Fibroblast of skin of right biceps (primary cell): ENCODE data around the gene RALGAPA1.
"Not testable (repeated sequence)": the region's sequence is repeated elsewhere in the genome, so short reads cannot be mapped to it uniquely, and the experiment has no call there.

Experiments used
- DNase-seq: peaks from one replicate; pipeline ENCODE4 v3.0.0-alpha.2; 2013

Gene RALGAPA1

DNA sequence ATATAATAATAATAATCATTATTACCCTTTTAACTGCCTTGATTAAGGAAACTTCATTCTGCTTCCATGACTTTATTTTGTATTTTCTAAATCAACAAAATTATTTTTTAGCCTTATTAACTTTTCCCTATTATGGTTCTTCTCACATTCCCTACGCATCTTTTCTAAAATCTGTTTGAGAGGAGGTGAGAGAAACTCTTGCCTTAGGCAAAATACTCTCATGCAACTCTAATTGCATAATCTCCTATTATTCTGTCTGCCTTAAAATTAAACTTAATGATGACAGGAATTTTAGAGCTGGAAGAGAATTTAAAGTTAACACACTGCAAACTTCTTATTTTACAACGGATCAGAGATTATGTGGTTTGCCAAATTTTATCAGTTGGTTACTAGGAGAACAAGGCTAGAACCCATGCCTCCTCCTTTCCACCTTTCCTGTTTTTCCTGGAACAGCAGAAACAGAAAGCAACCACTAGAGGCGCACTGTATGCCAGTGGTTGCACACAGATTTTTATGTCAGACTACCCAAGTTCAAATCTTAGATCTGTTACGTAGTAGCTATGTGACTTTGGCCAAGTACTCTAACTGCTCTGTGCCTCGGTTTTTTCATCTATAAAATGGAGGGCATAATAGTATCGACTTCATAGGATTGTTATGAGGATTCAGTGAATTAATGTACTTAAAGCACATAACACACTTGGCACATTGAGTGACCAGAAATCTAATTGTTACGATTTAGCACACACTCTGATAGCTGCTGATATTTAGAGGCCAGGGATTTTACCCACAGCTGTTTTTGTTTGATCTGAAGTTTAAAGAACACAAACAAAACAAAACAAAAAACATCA is 12.7 kb upstream of the RALGAPA1 start:
- DNase-seq = peak; percentile 28

DNA sequence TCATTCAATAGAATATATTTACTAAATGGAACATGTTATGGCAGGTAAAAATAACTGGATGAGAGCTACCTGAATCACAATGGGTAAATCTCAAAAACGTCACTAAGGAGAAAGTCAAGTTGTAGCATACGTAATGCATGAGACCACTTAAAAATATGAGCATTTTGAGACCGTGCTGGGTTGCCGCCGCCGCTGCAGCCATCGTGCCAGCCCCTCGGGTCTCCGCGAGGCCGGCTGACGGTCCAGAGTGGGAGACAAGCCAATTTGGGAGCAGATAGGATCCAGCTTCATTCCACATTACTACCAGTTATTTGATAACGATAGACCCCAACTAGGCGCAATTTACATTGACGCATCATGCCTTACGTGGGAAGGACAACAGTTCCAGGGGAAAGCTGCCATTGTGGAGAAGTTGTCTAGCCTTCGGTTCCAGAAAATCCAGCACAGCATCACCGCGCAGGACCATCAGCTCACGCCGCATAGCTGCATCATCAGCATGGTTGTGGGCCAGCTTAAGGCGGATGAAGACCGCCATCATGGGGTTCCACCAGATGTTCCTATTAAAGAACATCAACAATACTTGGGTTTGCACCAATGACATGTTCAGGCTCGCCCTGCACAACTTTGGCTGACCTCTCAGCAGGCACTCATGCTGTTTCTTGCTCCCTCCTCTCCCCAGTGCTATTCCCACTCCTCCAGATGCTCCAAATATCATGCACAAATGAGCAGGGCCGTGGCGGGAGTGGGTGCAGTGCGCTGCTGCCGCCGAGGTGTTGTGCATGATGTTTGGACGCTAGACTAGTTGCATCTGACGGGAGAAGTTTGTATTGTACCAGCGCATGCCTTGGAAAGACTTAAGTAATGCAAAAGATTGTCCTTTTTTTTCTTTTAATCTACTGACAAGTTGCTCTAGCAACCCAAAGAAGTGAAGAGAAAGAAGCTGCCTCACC is 10.8 kb upstream of the RALGAPA1 start:
- no peak for DNase-seq

- DNase-seq = peak; percentile 33
Measured at GRCh38 chr14:35818346-35819115, 9.4 kb upstream of the RALGAPA1 start.

DNA sequence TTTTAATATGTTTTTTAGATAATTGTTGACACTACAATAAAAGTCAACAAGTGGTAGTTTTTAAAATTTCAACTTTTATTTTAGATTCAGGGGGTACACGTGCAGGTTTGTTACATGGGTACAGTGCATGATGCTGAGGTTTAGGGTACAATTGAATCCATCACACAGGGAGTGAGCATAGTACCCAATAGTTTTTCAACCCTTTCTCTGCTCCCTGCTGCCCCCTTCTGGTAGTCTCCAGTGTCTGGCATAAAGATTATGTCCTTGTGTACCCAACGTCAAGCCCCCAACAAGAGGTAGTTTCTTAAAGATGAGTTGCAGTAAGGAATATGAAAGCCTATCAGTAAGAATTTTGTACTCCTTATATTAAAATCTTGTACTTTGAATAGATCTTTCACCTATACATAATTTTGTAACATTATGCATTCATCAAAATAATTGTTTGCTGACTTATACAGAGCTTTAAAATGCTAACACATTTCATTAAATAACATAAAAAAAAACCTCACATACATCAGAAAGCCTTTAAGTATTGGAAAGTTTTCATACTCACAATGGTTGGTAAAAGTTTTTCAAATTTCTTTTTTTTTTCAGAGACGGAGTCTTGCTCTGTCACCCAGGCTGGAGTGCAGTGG is 5.4 kb upstream of the RALGAPA1 start:
- DNase-seq = peak; percentile 43

- no peak for DNase-seq
Measured at GRCh38 chr14:35810963-35811362, 1.9 kb upstream of the RALGAPA1 start.

GRCh38 chr14:35809597-35809996 is 502 bp upstream of the RALGAPA1 start:
- no peak for DNase-seq

- no peak for DNase-seq
Measured at GRCh38 chr14:35808076-35808637, 938 bp downstream of the RALGAPA1 start.

DNA sequence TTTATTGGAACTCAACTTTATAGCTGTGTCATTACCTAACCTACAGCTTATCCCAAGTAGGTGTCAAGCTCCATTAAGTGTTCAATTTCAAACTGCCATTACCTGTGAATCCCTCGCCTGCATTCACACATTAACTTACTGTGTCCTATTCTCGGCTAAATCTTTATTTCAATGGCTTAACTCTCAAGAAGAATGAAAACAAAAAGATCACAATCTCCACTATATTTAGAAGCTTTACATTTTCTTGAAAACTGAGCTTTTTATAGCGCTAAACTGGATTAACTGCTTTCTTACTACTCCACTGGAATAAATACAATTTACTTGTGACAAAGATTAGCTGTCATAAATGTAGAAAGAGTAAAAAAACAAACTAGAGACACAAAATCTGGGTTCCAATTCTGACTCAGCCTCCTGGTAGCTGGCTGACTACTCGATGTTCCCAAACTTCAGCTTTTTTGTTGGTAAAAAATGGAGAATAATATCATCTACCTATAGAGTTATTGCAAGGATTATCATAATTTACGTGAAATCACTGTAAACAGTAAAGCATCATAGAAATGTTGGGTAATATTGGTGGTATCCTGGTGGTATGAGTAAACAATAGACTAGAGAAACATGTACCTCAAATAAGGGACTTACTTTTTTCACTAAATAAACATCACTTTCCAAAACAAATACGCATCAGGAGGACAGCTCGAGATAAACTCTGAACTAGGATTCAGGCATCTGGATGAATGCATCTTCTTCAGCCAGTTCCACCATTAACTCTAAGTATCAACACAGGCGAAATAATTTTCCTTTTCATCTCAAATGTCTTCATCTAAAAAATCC is 1.7 kb downstream of the RALGAPA1 start:
- no peak for DNase-seq

DNA sequence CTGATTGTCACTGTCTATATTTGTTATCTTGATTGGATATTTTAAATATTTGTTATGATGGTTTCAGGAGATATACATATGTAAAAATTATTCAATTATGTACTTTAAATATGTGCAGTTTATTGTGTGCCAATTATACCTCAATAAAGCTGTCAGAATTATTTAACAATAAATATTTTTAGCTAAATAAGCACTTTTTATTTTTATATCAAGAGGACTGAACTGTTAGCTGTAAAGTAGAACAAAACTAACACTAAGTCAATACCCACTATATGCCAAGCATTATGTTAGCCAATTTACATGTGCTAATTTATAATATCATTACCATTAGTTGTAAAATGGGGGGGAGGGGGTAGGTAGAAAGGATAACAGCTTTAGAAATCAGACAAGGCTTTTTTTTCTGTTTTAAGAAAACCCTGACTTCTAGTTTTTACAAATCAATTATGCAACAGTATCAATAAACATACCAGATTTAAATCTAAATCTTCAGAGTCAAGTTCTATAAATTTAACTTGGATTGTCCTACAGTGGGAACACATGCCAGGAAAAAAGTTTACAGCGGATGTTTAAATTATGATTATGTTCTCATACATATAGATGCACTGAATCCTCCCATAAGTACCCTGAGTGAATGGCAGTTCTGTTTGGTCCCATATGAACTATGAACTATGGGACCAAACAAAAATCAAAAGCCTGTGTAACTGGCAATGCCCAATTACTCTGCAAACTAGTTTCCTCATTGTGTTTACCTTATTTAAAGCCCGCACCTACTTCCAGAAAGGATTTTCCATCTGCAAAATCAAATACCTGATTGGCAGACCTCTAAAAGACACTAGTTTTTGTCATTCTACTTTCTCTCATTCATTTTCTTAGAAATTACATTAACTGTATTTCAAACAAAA is 2.8 kb downstream of the RALGAPA1 start:
- DNase-seq = no peak

DNA sequence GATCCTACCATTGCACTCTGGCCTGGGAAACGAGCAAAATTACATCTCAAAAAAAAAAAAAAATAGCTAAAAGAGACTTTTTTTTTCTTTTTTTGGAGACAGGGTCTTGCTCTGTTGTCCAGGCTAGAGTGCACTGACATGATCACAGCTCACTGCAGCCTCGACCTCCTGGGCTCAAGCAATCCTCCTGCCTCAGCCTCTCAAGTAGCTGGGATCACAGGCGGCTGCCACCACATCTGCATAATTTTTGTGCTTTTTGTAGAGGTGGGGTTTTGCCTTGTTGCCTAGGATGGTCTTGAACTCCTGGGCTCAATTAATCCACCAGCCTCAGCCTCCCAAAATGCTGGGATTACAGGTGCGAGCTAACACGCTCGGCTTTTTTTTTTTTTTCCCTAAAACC is 11.3 kb downstream of the RALGAPA1 start:
- DNase-seq = no peak

- peak; percentile 45 for DNase-seq
Measured at GRCh38 chr14:35789651-35790050, 19.4 kb downstream of the RALGAPA1 start.

- no peak for DNase-seq
Measured at GRCh38 chr14:35786856-35787255, 22.2 kb downstream of the RALGAPA1 start.

DNA sequence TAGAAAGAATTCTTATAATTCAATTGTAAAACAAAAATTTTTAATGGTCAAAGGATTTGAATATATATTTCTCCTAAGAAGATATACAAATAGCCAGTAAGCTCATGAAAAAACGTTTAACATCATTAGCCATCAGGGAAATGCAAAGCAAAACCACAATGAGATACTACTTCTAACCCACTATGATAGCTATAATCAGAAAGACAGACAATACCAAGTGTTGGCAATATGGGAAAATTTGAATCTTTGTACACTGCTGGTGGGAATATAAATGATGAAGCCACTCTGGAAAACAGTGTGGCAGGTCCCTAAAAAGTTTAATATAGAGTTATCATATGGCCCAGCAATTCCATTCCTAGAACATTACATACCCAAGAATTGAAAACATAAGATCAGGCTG is 25.4 kb downstream of the RALGAPA1 start:
- no peak for DNase-seq

DNA sequence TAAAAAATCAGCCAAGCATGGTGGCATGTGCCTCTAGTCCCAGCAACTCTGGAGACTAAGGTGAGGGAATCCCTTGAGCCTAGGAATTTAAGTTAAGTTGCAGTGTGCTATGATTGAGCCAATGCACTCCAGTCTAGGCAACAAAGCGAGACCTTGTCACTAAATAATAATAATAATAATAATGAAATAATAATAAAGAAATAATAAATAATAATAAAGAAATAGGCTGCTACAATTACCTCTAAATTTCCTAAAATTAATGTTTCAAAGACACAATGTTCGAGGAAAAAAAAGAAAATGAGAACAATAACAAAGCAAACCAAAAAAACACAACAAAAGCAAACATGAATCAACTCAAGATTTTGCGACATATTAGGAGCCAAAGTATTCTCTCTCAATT is 29.7 kb downstream of the RALGAPA1 start:
- no peak for DNase-seq

- DNase-seq = not testable (repeated sequence)
Measured at GRCh38 chr14:35777550-35777949, 31.5 kb downstream of the RALGAPA1 start.

GRCh38 chr14:35776823-35777222 is 32.3 kb downstream of the RALGAPA1 start:
- DNase-seq = no peak

GRCh38 chr14:35776085-35776484 is 33.0 kb downstream of the RALGAPA1 start:
- DNase-seq = not testable (repeated sequence)

DNA sequence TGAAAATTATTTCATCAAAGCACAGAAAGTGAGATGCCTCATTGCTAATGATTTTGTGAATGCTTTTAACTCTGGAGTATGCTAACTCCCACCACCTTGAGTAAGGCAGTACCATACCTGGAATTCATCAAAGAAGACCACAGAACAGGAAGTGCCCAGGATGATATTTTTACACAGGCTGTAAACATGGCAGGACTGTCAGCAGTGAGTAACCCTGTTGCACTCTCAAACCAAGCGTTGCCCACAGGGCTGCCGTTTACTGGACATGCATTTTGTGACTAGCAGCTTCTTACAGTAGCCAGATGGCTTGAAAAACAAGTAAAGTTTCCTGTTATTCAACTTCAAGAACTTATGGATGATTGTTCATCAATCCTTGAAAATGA is 42.4 kb downstream of the RALGAPA1 start:
- DNase-seq = no peak

- DNase-seq = no peak
Measured at GRCh38 chr14:35766036-35766699, 42.9 kb downstream of the RALGAPA1 start.

DNA sequence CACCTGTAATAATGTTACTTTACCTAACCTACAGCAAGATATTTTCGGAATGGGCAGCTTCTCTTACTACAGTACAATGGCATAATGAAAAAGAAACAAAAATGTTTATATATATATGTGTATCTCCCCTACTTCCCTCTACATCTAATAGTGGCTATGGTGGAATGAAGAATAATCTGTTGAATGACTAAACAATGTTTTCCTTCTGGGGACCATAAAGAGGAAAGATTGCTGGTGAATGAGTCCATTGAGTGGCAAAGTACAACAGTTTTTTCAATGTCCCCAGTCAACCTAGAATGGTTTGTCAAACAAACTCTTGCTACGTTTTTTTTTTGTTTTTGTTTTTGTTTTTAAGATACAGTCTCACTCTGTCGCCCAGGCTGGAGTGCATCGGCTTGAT is 47.2 kb downstream of the RALGAPA1 start:
- DNase-seq = no peak
